HG03565 (cell line): Measurements from ENCODE around the gene MALRD1.

Experiments used
- ATAC-seq: cut with Tn5 transposase; IDR thresholded peaks from one replicate; pipeline ENCODE4 v1.9.1; 2021; ENCODE audit warnings: mild to moderate bottlenecking, moderate library complexity; ENCODE audit not compliant: unreplicated experiment

Gene MALRD1

DNA sequence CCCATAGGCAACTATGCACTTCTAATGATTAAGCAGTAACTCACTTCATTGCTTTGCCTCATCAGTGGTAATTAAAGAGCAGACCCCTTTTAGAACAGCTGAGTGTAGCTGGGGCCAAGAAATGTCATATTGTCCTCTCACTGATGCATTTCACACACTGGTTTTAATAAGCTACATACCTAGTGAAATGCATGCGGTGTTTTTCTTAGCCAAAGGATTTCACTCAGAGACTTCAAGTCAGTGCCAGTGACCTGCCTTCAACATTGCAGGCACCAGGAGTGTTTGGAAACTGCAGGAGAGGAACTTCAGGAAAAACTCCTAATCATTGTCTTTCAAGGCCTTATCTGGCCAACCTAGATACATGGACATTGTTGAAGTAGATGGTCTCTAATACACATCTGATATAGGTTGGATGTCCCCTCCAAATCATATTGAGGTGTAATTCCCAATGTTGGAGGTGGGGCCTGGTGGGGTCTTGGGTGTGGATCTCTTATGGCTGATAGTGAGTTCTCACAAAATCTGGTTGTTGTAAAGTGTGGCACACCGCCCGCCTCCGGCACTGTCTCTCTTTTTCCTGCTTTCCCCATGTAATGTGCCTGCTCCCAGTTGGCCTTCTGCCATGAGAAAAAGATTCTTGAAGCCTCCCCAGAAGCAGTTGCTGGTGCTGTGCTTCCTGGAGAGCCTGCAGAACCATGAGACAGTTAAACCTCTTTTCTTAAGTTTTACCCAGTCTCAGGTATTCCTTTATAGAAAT, 515.0 kb downstream of the MALRD1 start:
- ATAC-seq: no peak

DNA sequence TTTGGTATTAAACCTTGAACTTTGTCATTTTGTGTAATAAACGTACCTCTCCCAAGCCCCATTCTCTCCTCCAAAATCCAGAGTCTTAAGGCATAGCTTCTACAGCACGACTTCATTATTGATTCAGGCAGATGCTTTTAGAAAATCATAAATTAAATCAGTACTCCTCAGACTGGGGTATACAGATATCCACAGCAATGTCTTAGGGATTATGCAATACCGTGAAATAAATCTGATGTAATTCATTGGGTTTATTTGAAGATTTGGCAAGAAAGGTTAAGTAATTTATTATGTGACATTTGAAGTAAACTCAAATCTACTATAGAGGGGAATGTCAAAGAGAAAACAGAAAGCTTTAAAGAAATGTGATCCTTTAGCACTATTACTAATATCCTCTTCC, 521.5 kb downstream of the MALRD1 start:
- ATAC-seq: no peak

GRCh38 chr10:19570991-19571390, 522.4 kb downstream of the MALRD1 start:
- no peak for ATAC-seq

DNA sequence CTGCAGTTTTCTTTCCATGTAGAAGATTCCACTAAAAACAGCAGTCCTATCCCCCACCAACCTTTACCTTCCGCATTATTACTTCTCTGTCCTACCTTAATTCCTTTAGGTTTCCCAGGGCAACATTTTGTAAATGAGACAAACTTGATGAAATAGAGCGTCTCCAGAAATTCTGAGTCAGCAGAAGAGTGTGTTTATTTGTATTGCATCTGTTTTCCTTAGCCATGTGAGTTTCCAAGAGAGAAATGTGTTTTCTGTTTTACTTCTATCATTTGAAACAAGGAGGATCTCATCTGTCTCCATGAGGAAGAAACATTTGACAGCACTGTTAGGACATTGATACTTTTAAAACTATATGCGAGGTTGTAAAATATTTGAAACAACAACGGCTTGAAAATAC, 523.5 kb downstream of the MALRD1 start:
- no peak for ATAC-seq

DNA sequence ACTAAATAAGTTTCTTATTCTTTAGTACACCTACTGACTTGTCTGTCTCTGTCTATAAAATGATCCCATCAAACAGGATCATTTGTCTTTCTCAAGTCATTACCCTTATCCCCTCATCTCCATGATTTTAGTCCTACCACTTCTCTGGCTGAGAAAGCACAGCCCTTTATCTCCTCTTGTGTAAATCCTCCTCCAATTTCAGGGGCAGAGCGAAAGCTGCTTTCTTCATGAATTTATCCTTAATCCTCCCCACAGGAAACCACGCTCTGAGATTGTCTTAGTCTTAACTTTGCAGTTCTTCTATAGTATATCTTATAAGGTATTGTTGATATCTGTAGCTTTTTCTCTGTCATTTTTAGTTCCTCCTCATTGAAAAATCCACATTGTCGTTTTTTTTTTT, 528.0 kb downstream of the MALRD1 start:
- no peak for ATAC-seq

DNA sequence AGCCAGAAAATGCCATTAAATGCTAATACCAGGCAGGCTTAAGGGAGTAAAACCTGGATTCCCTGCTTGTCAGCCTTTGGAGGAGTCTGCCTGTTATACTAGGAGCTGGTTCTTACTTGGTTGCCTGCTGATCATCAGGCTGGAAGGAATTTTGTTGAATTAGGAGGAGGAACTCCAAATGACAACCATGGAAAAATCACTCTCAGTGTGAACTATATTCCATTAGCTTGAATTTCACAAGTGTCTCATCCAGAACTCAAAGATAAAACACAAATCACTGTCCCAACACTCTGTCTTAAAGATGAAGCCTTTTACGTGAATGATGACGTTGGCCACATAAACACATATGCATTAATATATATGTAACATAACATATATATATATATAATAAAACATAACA, 528.8 kb downstream of the MALRD1 start:
- ATAC-seq: no peak

DNA sequence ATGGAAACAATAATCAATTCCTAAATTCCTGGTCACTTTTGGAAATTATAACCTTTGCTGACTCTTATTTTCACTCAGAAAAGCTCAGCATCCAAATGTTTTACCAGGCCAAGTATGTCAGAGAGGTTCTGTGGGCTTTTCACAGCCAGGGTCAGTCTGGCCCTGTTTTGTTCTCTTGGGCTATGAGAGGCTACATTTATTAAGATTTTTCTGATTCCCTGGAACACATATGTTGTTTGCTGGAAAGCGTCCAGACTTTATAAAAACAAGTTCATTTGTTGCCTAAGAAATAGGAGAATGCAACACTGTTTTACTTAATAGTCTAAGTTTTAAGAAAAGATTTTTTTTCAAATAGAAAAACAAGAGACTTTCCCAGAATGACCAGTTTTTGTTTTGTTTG, 529.2 kb downstream of the MALRD1 start:
- ATAC-seq: no peak

GRCh38 chr10:19578571-19578970, 530.0 kb downstream of the MALRD1 start:
- no peak for ATAC-seq

GRCh38 chr10:19579761-19580545, 531.4 kb downstream of the MALRD1 start:
- no peak for ATAC-seq

DNA sequence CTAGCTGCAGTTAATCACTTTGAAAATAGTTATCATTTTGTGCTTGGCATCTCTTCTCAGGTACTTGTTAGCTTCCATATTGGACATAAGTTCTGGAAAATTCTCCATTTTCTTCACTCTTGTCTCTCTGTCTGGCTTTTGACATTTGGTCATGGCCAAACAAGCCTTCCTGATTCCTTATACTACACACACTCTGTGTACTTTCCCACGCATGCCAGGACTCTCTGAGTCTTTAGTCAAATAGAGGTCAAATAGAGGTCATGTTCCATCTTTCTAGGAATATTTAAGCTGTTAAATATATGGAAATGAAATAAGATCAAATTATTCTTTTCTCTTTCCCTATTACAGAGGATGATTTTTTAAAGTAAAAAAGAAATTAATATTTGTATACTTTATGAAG, 532.1 kb downstream of the MALRD1 start:
- no peak for ATAC-seq

DNA sequence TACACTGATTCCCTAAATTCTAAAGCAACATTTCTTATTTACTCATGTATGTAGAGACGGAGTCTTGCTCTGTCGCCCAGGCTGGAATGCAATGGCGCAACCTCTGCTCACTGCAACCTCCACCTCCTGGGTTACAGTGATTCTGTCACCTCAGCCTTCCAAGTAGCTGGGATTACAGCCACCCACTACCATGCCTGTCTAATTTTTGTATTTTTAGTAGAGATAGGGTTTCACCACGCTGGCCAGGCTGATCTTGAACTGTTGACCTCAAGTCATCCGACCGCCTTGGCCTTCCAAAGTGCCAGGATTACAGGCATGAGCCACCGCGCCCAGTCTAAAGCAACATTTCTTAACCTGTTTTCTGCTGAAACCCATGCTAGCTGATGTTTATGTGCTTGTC, 540.0 kb downstream of the MALRD1 start:
- ATAC-seq: no peak

- ATAC-seq: no peak
Observed at GRCh38 chr10:19592276-19592675, 543.7 kb downstream of the MALRD1 start.

DNA sequence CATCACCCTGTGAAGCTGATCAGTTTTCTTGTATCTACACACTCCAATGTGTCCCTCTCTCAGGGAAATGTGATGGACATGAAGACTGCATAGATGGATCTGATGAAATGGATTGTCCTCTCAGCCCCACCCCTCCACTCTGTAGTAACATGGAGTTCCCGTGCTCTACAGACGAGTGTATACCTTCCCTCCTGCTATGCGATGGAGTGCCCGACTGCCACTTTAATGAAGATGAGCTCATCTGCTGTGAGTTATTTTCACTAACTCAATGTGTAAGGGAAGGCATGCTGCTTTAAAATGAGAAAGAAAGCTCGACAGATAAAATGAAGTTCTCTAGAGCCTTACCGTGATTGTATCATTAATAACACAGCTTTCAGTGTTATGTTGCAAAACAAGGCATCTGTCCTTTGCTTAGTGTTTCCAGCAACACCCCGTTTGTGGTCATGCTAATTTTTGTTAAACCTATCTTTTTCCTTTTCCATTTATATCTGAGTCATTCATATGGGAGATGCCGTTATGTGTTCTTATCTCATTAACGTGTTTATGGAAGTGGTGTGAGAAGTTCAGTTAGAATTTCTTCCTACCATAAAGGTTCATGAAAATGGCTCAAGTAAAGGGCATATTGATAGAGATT, 546.7 kb downstream of the MALRD1 start:
- ATAC-seq: no peak

GRCh38 chr10:19605806-19606205, 557.2 kb downstream of the MALRD1 start:
- no peak for ATAC-seq

DNA sequence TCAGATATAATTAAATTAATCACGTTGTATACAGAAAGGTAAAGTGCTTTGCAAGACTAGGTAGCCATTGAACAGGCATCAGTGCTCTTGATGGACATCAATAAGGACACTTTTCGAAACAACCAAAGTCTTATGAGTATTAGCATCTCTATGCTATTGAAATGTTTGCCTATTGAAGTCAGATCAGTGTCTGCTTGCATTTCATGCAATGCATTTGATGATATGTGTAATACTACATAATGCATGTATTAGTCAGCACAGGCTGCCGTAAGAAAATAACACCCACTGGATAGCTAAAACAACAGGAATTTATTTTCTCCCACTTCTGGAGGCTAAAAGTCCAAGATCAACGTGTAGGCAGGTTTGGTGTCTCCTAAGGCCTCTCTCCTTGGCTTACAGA, 558.4 kb downstream of the MALRD1 start:
- ATAC-seq: no peak

- no peak for ATAC-seq
Observed at GRCh38 chr10:19611775-19612174, 563.2 kb downstream of the MALRD1 start.

- ATAC-seq: no peak
Observed at GRCh38 chr10:19616966-19617365, 568.4 kb downstream of the MALRD1 start.

DNA sequence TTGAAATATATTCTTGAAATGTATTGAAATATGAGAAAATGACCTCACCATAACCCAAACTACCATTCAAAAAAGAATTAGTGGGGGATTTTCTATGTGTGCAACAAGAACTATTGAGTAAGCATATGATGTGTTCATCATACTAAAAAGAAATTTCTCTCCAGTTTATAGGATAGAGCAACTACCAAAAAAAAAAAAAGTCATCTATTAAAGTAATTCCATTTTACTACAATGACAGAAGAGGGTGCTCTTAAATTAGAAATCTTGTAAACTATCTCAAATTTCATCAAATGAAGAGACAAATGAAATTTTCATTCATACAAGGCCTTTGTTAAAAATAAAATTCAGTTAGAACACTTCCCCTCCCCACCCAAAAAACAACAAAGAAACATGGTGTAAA, 572.2 kb downstream of the MALRD1 start:
- no peak for ATAC-seq

DNA sequence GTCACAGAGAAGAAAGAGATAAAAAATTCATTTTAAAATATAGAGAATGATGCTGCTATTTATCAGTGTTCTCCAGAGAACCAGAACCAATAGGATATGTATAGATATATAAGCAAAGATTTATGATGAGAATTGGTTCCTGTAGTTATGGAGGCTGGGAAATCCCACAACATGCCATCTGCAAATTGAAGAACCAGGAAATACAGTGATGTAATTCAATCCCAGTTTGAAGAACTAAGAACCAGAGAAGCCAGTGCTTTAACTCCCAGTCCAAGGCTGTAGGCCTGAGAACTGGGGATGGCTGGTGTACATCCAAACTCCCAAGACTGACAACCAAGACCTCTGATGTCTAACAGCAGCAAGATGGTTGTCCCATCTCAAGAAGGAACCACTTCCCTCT, 574.7 kb downstream of the MALRD1 start:
- ATAC-seq: no peak

GRCh38 chr10:19626156-19626555, 577.6 kb downstream of the MALRD1 start:
- no peak for ATAC-seq

GRCh38 chr10:19628767-19629560, 580.4 kb downstream of the MALRD1 start:
- ATAC-seq: no peak
